GM12801 (cell line): ENCODE measurements around the gene DHRS11.

Experiments used
- CTCF ChIP-seq: IDR thresholded peaks from one replicate; pipeline ENCODE4 v1.5.1; 2011; ENCODE audit warnings: control low read depth; ENCODE audit not compliant: insufficient read length; ENCODE audit errors: extremely low read depth

The DHRS11 gene

GRCh38 chr17:36611345-36612072 lies 19.8 kb downstream of the DHRS11 start:
- TF ChIP-seq CTCF = no peak

- no peak for TF ChIP-seq CTCF
These were observed 20.6 kb downstream of the DHRS11 start for GRCh38 chr17:36612323-36612722.

GRCh38 chr17:36613155-36613554 lies 21.5 kb downstream of the DHRS11 start:
- TF ChIP-seq CTCF = no peak

GRCh38 chr17:36614081-36614480 lies 22.4 kb downstream of the DHRS11 start:
- TF ChIP-seq CTCF = no peak

- no peak for TF ChIP-seq CTCF
These were observed 23.3 kb downstream of the DHRS11 start for GRCh38 chr17:36614933-36615332.

GRCh38 chr17:36616061-36617029 lies 24.7 kb downstream of the DHRS11 start:
- no peak for TF ChIP-seq CTCF

- no peak for TF ChIP-seq CTCF
These were observed 26.1 kb downstream of the DHRS11 start for GRCh38 chr17:36617773-36618172.
